Liver (tissue), 9 donors: Measurements from ENCODE around the gene CDK11A. TPM values are rescaled to one million over a fixed set of nuclear protein-coding genes. Genes with fewer than 3 reads are reported as not detected.
A peak's percentile ranks its signal among the peaks of the same experiment; 100 is the strongest.
"Not testable (repeated sequence)": the region's sequence is repeated elsewhere in the genome, so short reads cannot be mapped to it uniquely, and the experiment has no call there.

Experiments
- DNase-seq: peaks from one replicate; pipeline ENCODE4 v3.0.0-alpha.2; 2017; ENCODE audit warnings: low spot score
- H3K27ac ChIP-seq, 2 donors: one replicate each; pipeline ENCODE4 v1.7.0; 2013; ENCODE audit warnings: inconsistent platforms in 2 of 2, low read length in 2 of 2, control low read depth in 1 of 2, low read depth in 1 of 2, mild to moderate bottlenecking in 1 of 2
- H3K27me3 ChIP-seq, 4 donors: one replicate each; pipeline versions ENCODE4 v1.6.1 to v1.7.0; 2013; ENCODE audit warnings: low read length in 3 of 4, inconsistent platforms in 1 of 4, mild to moderate bottlenecking in 1 of 4, moderate library complexity in 1 of 4; ENCODE audit not compliant: control insufficient read depth in 4 of 4, insufficient read depth in 4 of 4
- H3K36me3 ChIP-seq, 4 donors: one replicate each; pipeline versions ENCODE4 v1.6.1 to v1.7.0; 2013; ENCODE audit warnings: low read length in 3 of 4, mild to moderate bottlenecking in 3 of 4, low read depth in 1 of 4, moderate library complexity in 1 of 4; ENCODE audit not compliant: control insufficient read depth in 4 of 4, insufficient read depth in 3 of 4
- H3K4me1 ChIP-seq, 4 donors: one replicate each; pipeline versions ENCODE4 v1.6.1 to v1.7.0; 2013; ENCODE audit warnings: low read length in 3 of 4, mild to moderate bottlenecking in 3 of 4, moderate library complexity in 1 of 4; ENCODE audit not compliant: control insufficient read depth in 4 of 4, insufficient read depth in 4 of 4
- H3K4me3 ChIP-seq, 3 donors: one replicate each; pipeline versions ENCODE4 v1.6.1 to v1.7.0; 2013; ENCODE audit warnings: low read length in 3 of 3, control low read depth in 1 of 3, low read depth in 1 of 3, mild to moderate bottlenecking in 1 of 3
- H3K9ac ChIP-seq, 2 donors: one replicate each; pipeline ENCODE4 v1.7.0; 2013; ENCODE audit warnings: low read length in 2 of 2, mild to moderate bottlenecking in 2 of 2, moderate library complexity in 2 of 2, control low read depth in 1 of 2, low read depth in 1 of 2
- H3K9me3 ChIP-seq, 4 donors: one replicate each; pipeline versions ENCODE4 v1.6.1 to v1.7.0; 2013; ENCODE audit warnings: low read length in 3 of 4; ENCODE audit not compliant: control insufficient read depth in 4 of 4
- ATF3 ChIP-seq: IDR thresholded peaks from 2 replicates; pipeline ENCODE4 v1.6.1; 2016; ENCODE audit warnings: antibody characterized with exemption
- EGR1 ChIP-seq, 2 donors: IDR thresholded peaks; 2 replicates each; pipeline ENCODE4 v1.6.1; 2016 to 2018; ENCODE audit warnings: antibody characterized with exemption in 2 of 2, low read depth in 2 of 2
- FOXA1 ChIP-seq: IDR thresholded peaks from 2 replicates; pipeline ENCODE4 v1.6.1; 2016; ENCODE audit warnings: antibody characterized with exemption
- GABPA ChIP-seq, 2 donors: IDR thresholded peaks in 1 of 2; conservative IDR thresholded peaks in 1 of 2; 2 replicates each; pipeline ENCODE4 v1.6.1; 2016; ENCODE audit warnings: antibody characterized with exemption in 2 of 2, mild to moderate bottlenecking in 1 of 2, moderate library complexity in 1 of 2
- HNF4A ChIP-seq, 2 donors: conservative IDR thresholded peaks; 2 replicates each; pipeline ENCODE4 v1.6.1; 2016; ENCODE audit warnings: antibody characterized with exemption in 2 of 2, mild to moderate bottlenecking in 2 of 2
- JUND ChIP-seq, 2 donors: IDR thresholded peaks; 2 replicates each; pipeline ENCODE4 v1.6.1; 2016; ENCODE audit warnings: antibody characterized with exemption in 2 of 2
- NR2F2 ChIP-seq: IDR thresholded peaks from 2 replicates; pipeline ENCODE4 v1.6.1; 2016; ENCODE audit warnings: antibody characterized with exemption
- REST ChIP-seq: IDR thresholded peaks from 2 replicates; pipeline ENCODE4 v1.6.1; 2016; ENCODE audit warnings: antibody characterized with exemption, mild to moderate bottlenecking
- TAF1 ChIP-seq: conservative IDR thresholded peaks from 2 replicates; pipeline ENCODE4 v1.6.1; 2016; ENCODE audit warnings: antibody characterized with exemption, mild to moderate bottlenecking
- YY1 ChIP-seq: IDR thresholded peaks from 2 replicates; pipeline ENCODE4 v1.6.1; 2016; ENCODE audit warnings: antibody characterized with exemption, mild to moderate bottlenecking
- WGBS: extraction: QIAGEN DNeasy Blood & Tissue Kit; methylation state at CpG from one replicate; pipeline ENCODE4 v1.1.7; 2013; 5-methylcytosine and 5-hydroxymethylcytosine counted together
- polyA plus RNA-seq, 2 donors: library from polyadenylated mRNA; stranded (reverse) in 1 of 2; unstranded in 1 of 2; fragments of 200-250 nt in 1 of 2; fragments of >200 nt in 1 of 2; fragmentation: Nextera tagmentation in 1 of 2; extraction: Ambion mirVana in 1 of 2; gene quantifications; one replicate each; pipeline versions ENCODE4 v1.2.1 to v1.2.3, GENCODE V29; 2013 to 2015
- total RNA-seq, 2 donors: library from RNA; depleted of rRNA; stranded (reverse); fragments of >200 nt; gene quantifications; one replicate each; pipeline ENCODE4 v1.2.3, GENCODE V29; 2014
- TF ChIP-seq, protein P1 (sequence below): IDR thresholded peaks from 2 replicates; pipeline ENCODE4 v1.6.1; 2016; ENCODE audit warnings: antibody characterized with exemption
- TF ChIP-seq, protein P2 (sequence below): IDR thresholded peaks from 2 replicates; pipeline ENCODE4 v1.6.1; 2016; ENCODE audit warnings: antibody characterized with exemption
- donor health status: healthy.
- donor health status: healthy.
- donor health status: healthy.
- donor health status: healthy.
- donor health status: healthy.

Gene CDK11A
- total and polyA plus RNA-seq, 4 donors: 13.7 to 17.0 (median 13.9) TPM

DNA sequence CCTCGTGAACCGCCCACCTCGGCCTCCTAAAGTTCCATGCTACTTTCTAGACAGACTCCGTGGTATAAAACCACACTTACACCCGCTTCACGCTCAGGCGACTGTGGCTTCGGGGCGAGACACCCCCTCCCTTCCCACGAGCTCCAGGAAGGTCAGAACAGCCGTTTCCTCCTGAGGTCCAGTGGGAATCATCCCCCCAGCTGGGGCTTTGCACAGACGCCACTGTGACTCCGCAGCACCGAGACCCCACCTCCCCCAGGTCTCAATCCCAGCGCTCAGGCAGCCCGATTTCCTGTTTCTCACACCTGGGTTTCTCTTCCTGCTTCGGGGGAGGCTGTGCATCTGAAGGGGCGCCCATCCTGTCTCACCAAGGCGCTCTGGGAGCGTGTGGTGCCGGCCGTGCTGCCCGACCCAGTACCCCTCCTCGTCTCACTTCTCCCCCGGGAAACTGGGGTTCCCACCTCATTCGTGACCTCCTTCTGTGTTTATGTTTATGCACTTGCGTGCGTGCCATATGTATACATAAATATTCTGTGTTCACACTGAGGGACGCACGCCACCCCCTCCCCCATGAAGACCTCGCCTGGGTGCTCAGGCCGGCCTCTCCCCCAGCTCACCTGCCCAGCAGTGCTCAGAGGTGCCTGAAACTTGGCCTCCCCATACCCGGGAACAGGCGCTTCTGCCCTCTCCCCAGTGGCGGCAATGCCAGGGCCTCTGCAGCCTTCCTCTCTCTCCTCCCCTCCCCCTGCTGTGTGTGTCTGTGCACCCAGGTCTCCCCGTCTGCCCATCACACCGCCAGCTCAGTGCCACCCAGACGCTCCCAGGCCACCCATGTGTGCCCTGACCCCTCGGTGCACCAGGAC is 46.2 kb downstream of the CDK11A start:
- Histone ChIP-seq H3K9me3 (no peaks in the 10 kb centered on the region), H3K4me3 (no peak overlapping the region), H3K4me1 (peaks cover 6 to 19% (median 14%) of the 10 kb centered on the region in 4 donors), H3K9ac (no peak overlapping the region), H3K36me3 (peaks cover 0 to 4% (median 0%) of the 10 kb centered on the region in 4 donors), H3K27ac (peak overlapping the region; percentile 13 to 46), H3K27me3 (no peaks in the 10 kb centered on the region)
- WGBS: 76% methylated on average over 39 of the region's 39 CpGs
- no peak for DNase-seq
- no peak for TF ChIP-seq ATF3
- TF ChIP-seq HNF4A (conservative IDR thresholded peaks at IDR 0.05): no peak
- TF ChIP-seq YY1: no peak
- TF ChIP-seq, protein P1, sequence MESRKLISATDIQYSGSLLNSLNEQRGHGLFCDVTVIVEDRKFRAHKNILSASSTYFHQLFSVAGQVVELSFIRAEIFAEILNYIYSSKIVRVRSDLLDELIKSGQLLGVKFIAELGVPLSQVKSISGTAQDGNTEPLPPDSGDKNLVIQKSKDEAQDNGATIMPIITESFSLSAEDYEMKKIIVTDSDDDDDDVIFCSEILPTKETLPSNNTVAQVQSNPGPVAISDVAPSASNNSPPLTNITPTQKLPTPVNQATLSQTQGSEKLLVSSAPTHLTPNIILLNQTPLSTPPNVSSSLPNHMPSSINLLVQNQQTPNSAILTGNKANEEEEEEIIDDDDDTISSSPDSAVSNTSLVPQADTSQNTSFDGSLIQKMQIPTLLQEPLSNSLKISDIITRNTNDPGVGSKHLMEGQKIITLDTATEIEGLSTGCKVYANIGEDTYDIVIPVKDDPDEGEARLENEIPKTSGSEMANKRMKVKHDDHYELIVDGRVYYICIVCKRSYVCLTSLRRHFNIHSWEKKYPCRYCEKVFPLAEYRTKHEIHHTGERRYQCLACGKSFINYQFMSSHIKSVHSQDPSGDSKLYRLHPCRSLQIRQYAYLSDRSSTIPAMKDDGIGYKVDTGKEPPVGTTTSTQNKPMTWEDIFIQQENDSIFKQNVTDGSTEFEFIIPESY: no peak
- TF ChIP-seq JUND (IDR thresholded peaks at IDR 0.05): no peak
- no peak for TF ChIP-seq GABPA (IDR thresholded peaks at IDR 0.05 in 1 of 2, conservative IDR thresholded peaks at IDR 0.05 in 1 of 2)
- TF ChIP-seq NR2F2: no peak
- TF ChIP-seq FOXA1: no peak
- TF ChIP-seq, protein P2, sequence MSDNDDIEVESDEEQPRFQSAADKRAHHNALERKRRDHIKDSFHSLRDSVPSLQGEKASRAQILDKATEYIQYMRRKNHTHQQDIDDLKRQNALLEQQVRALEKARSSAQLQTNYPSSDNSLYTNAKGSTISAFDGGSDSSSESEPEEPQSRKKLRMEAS: no peak
- TF ChIP-seq EGR1 (IDR thresholded peaks at IDR 0.05; ENCODE audit: low read depth in 2 of 2): no peak
- no peak for TF ChIP-seq TAF1
- no peak for TF ChIP-seq REST

DNA sequence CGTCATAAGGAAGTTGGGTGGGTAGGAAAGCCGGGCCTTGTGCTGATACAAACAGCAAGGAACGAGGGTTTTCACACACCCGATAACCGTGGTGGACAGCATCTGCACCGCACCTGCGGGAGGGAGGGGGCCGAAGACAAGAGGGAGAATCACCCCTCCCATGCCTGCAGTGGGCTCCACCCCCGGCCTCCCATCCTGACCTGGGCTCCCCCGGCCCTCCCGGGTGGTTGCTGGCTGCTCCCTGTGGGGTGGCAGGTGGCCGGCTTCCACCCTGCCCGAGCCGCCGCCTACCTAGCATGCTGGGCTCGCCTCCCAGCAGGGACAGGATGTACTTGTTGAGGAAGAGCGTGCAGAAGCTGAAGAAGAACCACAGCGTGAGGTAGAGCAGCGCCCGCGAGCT is 48.1 kb downstream of the CDK11A start:
- not testable (repeated sequence) for H3K27me3 ChIP-seq, H3K4me3 ChIP-seq, DNase-seq, H3K9ac ChIP-seq, H3K9me3 ChIP-seq, H3K27ac ChIP-seq
- Histone ChIP-seq H3K4me1 (peaks cover 6 to 19% (median 14%) of the 10 kb centered on the region in 4 donors), H3K36me3 (peaks cover 5 to 16% (median 12%) of the 10 kb centered on the region in 4 donors)
- WGBS: 89% methylated on average over 10 of the region's 21 CpGs

DNA sequence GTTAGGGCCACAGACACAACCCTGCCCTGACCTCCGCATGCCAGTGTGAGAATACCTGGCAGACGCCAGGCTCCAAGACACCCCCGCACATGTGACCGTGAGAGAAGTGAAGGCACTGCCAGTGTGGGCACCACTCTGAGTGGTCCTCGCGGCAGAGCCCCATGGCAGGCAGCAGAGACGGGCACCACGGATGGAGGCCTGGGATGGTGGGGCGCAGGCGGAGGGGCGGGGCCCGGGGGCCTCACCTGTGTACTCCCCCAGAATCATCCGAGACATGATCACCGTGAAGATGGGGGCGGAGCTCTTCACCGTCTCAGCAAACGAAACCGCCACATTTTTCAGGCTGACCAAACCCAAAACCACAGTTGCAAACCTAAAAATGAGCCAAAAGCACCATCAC is 48.9 kb downstream of the CDK11A start:
- 96% methylated on average over 15 of the region's 18 CpGs for WGBS

DNA sequence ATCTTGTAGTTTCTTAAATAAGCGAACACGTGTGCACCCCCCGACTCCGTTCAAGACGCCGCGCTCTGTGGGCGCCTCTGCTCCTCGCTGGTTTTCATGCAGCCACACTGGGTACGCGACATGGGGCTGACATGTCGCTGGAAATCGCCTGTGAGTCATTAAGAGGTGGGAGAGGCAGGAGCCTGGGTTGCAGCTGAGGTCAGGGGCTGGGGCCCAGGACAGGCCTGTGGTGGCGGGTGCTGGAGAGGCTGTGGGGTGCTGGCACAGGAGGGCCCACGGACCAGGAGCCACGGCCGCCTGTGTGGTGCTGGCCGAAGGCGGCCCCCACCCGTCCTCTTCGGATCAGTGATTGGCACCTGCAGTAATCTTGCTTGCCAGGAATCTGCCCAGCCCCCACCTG is 49.4 kb downstream of the CDK11A start:
- H3K9ac ChIP-seq, H3K9me3 ChIP-seq, DNase-seq, H3K27me3 ChIP-seq, H3K27ac ChIP-seq, H3K4me3 ChIP-seq: not testable (repeated sequence)
- 89% methylated on average over 21 of the region's 21 CpGs for WGBS
- Histone ChIP-seq H3K36me3 (peaks cover 5 to 23% (median 17%) of the 10 kb centered on the region in 4 donors), H3K4me1 (peaks cover 6 to 19% (median 14%) of the 10 kb centered on the region in 4 donors)

More for the DNA sequence above, 48.9 kb downstream of the CDK11A start:
- H3K36me3 ChIP-seq: peaks cover 5 to 21% (median 16%) of the 10 kb centered on the region in 4 donors
- H3K4me1 ChIP-seq: peaks cover 6 to 19% (median 14%) of the 10 kb centered on the region in 4 donors
- not testable (repeated sequence) for H3K4me3 ChIP-seq, H3K9ac ChIP-seq, H3K9me3 ChIP-seq, H3K27ac ChIP-seq, H3K27me3 ChIP-seq, DNase-seq
